Ovary (tissue), 3 donors: ENCODE results near the gene PRND.

Source experiments
- EP300 ChIP-seq: sonication (generic); formaldehyde crosslinking; IDR thresholded peaks from one replicate; pipeline ENCODE4 v1.6.1; 2017; ENCODE audit warnings: antibody characterized with exemption
- POLR2A ChIP-seq: fragments of 450-650 bp; IDR thresholded peaks from one replicate; pipeline ENCODE4 v1.6.1; 2017; ENCODE audit warnings: antibody characterized with exemption, mild to moderate bottlenecking, moderate library complexity
- TF ChIP-seq, protein P1 (sequence below), 3 donors: fragments of 450-650 bp in 2 of 3; fragments of 200-600 bp in 1 of 3; IDR thresholded peaks; one replicate each; pipeline versions ENCODE4 v1.5.1 to v1.8.0; 2016 to 2022; ENCODE audit warnings: antibody characterized with exemption in 3 of 3, mild to moderate bottlenecking in 1 of 3
- donor health status: DM: no; HTN: no; CAD: no.

DNA sequence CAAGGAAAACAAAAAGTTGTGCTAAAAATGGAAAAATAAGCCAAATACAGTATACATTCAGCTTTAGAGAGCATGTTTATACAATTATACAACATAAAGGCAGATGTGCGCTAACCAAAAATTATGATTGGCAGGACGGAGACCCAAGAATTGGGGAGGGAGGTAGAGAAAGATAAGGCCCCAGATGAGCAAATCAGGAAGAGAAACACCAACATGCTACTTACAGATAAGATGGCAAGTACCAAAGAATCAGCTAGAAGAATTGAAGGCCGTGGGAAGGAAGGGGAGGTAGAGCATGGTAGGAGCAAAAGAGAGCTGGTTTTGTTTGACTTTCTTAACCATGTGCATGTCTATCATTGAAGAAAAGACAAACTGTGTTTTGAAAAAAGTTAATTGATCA is 45.4 kb downstream of the PRND start:
- TF ChIP-seq, protein P1, sequence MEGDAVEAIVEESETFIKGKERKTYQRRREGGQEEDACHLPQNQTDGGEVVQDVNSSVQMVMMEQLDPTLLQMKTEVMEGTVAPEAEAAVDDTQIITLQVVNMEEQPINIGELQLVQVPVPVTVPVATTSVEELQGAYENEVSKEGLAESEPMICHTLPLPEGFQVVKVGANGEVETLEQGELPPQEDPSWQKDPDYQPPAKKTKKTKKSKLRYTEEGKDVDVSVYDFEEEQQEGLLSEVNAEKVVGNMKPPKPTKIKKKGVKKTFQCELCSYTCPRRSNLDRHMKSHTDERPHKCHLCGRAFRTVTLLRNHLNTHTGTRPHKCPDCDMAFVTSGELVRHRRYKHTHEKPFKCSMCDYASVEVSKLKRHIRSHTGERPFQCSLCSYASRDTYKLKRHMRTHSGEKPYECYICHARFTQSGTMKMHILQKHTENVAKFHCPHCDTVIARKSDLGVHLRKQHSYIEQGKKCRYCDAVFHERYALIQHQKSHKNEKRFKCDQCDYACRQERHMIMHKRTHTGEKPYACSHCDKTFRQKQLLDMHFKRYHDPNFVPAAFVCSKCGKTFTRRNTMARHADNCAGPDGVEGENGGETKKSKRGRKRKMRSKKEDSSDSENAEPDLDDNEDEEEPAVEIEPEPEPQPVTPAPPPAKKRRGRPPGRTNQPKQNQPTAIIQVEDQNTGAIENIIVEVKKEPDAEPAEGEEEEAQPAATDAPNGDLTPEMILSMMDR (IDR thresholded peaks at IDR 0.05): no peak
- no peak for TF ChIP-seq POLR2A
- no peak for TF ChIP-seq EP300
